GM12874 (cell line): ENCODE measurements around the gene REV3L.

Source experiments
- TF ChIP-seq, protein P1 (sequence below): IDR thresholded peaks from 2 replicates; pipeline ENCODE4 v1.5.1; 2011; ENCODE audit warnings: low read depth, mild to moderate bottlenecking, control low read depth, low read length, moderate library complexity; ENCODE audit not compliant: insufficient read depth

Gene REV3L

DNA sequence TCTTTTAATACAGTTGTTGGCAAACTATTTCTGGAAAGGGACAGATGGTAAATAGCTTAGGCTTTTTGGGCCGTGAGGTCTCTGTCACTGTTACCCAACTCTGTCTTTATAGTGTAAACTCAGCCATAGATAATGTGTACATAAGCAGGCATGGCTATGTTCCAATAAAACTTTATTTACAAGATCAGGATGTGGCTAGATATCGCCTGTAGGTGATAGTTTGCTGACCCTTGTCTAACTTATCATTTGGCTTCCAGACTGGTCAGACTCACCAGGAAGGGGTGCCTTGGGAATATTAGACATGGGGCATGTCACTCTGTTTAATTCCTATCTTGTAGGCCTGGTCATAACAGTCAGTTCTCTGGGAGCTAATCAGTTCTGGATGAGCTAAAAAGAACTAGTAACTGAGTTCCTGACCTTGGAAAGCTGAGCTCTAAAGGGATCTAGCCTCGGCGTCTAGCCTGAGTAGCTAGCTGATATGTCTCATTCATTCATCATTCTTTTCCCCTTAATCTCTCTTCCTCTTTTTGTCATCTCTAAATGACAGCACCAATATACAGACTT lies 232.1 kb downstream of the REV3L start:
- TF ChIP-seq, protein P1, sequence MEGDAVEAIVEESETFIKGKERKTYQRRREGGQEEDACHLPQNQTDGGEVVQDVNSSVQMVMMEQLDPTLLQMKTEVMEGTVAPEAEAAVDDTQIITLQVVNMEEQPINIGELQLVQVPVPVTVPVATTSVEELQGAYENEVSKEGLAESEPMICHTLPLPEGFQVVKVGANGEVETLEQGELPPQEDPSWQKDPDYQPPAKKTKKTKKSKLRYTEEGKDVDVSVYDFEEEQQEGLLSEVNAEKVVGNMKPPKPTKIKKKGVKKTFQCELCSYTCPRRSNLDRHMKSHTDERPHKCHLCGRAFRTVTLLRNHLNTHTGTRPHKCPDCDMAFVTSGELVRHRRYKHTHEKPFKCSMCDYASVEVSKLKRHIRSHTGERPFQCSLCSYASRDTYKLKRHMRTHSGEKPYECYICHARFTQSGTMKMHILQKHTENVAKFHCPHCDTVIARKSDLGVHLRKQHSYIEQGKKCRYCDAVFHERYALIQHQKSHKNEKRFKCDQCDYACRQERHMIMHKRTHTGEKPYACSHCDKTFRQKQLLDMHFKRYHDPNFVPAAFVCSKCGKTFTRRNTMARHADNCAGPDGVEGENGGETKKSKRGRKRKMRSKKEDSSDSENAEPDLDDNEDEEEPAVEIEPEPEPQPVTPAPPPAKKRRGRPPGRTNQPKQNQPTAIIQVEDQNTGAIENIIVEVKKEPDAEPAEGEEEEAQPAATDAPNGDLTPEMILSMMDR: no peak
